ENCODE data around the gene CLMN.

DNA sequence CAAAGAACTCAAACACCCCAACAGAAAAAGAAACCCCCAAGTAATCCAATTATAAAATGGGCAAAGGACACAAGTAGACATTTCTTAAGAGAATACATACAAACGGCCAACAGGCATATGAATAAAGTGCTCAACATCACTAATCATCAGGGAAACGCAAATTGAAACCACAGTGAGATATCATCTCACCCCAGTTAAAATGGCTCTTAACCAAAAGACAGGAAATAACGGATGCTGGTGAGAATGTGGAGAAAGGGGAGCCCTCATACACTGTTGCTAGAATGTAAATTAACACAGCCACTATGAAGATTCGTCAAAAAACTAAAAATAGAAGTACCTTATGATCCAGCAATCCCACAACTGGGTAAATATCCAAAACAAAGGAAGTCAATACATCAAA is 52.4 kb downstream of the CLMN start:
- TF ChIP-seq RAD21 (IDR thresholded peaks at IDR 0.05; ENCODE audit: low read length) (no peak), MAZ (IDR thresholded peaks at IDR 0.05; ENCODE audit: borderline replicate concordance, low read depth, low read length) (no peak), POLR2A (IDR thresholded peaks at IDR 0.05; ENCODE audit: low read depth, low read length) (no peak), CTCF (conservative IDR thresholded peaks at IDR 0.05; ENCODE audit: low read depth, low read length) (no peak), CHD1 (IDR thresholded peaks at IDR 0.05; ENCODE audit: low read depth, low read length) (no peak)

Data from IMR-90 (cell line).